Measurements from ENCODE around the gene PDPK1. TPM values are rescaled to one million over a fixed set of nuclear protein-coding genes. Genes with fewer than 3 reads are reported as not detected.

The PDPK1 gene
- 27.9 and 29.9 TPM in 2 replicates for total RNA-seq (ENCODE audit: low replicate concordance)

DNA sequence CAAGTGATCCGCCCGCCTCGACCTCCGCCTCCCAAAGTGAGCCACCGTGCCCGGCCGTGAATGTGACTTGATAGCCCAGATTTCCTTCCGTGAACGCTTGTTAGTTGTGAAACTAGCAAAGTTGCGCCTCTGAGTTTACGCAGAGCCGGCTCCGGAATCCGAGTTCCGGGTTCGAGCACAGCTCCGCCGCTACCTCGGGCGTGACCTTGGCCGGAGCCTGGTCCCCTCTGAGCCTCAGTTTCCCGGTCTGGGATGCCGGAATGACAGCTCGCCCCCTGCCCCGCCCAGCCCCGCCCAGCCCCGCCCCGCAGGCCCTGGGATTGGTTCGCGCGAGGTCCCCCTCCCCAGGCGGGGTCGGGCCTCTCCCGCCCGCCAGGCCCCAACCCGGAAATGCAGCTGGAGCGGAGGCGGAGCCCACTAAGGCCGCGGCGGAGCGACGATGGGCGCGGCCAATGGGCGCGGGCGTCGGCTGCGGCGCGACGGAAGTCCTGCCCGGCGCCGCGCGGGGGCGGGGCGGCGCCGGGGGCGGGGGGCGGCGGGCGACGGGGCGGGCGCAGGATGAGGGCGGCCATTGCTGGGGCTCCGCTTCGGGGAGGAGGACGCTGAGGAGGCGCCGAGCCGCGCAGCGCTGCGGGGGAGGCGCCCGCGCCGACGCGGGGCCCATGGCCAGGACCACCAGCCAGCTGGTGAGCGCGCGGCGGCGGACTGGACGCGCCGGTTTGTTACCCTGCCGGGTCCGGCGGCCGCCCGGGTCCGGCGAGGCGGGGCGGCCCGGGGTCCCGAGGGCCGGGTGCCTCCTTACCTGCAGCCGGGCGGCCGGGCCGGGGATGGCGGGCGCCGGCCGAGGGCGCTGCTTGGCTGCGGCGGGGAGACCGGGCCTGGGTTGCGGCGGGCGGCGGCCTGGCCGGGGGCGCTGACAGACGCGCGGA, at the start of gene PDPK1:
Gene PDPK1, plus strand, starts transcription at position 571 of the 929 bp plus-strand sequence. Its CDS starts 92 bp downstream, at position 663.
- TF ChIP-seq, protein P1, sequence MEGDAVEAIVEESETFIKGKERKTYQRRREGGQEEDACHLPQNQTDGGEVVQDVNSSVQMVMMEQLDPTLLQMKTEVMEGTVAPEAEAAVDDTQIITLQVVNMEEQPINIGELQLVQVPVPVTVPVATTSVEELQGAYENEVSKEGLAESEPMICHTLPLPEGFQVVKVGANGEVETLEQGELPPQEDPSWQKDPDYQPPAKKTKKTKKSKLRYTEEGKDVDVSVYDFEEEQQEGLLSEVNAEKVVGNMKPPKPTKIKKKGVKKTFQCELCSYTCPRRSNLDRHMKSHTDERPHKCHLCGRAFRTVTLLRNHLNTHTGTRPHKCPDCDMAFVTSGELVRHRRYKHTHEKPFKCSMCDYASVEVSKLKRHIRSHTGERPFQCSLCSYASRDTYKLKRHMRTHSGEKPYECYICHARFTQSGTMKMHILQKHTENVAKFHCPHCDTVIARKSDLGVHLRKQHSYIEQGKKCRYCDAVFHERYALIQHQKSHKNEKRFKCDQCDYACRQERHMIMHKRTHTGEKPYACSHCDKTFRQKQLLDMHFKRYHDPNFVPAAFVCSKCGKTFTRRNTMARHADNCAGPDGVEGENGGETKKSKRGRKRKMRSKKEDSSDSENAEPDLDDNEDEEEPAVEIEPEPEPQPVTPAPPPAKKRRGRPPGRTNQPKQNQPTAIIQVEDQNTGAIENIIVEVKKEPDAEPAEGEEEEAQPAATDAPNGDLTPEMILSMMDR (IDR thresholded peaks at IDR 0.05; ENCODE audit: insufficient read depth, low read length): no peak
- DNase-seq (ENCODE audit: low read depth): peak; percentile 90
- peak within 1 kb of the TSS; percentile 76 for H3K4me3 ChIP-seq (ENCODE audit: low read depth, low read length)

DNA sequence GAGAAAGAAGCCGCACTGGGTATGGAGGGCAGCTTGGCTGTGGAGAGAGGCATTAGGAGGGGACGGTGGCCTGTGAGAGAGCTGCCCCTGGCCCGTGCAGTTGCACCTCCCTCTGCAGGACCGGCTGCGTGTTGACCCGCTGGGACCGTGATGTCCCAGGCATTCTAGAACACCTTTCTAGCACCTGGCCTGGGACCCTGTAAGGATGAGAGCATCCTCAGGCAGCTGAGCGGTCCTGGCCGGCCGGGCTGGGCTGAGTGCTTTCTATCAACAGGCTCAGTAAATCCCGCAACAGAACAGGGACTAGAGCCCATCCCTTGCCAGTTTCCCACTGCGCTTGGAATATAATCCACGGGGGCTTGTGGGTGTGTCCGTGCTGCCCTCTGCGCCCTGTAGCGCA, 48.2 kb upstream of the PDPK1 start:
- TF ChIP-seq, protein P1 (IDR thresholded peaks at IDR 0.05; ENCODE audit: insufficient read depth, low read length): no peak
- no peak overlapping the region for H3K4me3 ChIP-seq (ENCODE audit: low read depth, low read length)
- no peak for DNase-seq (ENCODE audit: low read depth)

DNA sequence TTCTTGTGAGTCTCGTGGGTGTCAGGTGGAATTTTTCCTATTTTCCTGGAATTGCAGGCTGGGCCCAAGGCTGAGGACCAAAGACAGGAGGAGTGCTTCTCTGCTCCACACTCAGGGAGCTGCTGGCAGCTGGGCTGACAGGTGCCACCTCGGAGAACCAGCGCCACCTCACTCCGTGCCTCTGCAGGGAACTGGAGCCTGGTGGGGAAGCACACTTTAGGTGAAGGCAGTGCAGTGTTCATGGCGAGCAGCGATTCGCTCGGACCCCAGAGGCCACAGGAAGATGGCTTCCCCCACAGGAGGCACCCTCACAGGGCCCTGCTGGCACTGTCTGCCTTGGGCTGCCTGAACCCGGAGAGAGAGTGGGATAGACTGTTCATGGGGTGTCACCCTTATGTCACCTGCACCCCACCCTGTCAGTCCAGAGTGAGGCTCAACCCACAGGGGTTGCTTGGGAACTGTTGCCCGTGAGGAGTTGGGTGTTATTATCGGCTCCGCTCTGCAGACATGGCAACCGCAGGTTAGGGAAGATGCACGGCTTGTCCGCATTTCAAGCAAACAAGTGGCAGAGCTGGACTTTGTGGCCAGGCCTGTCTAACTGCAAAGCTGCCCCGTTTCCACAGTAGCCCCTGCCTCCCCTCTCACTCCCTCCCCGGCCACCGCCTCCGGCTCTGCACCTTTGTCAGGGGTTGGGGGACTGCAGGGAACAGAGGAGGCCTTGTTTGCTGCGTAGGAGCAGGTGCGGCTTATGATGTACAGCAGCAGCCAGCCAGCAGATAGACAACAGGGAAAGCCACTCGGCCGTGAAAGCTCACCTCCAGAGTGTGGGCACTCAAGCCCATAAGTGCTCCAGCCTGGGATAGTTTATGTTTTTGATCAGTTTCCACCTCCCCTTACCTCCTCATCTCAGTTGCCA, 47.4 kb upstream of the PDPK1 start:
- TF ChIP-seq, protein P1 (IDR thresholded peaks at IDR 0.05; ENCODE audit: insufficient read depth, low read length): no peak

DNA sequence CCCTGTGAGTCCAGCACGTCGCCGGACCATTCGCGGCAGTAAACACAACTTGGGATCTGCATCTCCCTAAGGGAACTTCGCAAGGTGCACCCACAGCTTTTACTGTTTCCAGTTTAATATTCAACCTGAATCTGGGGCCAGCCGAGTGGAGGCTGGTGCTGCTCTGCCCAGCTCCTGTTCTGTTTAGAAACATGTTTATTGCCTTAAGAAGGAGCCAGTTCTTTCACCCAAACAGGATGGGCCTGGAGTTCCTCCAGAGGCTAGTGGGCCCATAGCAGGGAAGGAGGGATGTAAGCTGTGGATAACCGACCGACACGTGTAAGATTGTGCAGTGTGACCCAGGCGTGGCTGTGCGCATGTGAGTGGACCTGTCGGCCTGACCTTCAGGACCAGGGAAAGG, 45.5 kb upstream of the PDPK1 start:
- no peak for DNase-seq (ENCODE audit: low read depth)
- no peak overlapping the region for H3K4me3 ChIP-seq (ENCODE audit: low read depth, low read length)
- TF ChIP-seq, protein P1 (IDR thresholded peaks at IDR 0.05; ENCODE audit: insufficient read depth, low read length): no peak

More for the DNA sequence above, 47.4 kb upstream of the PDPK1 start:
- no peak overlapping the region for H3K4me3 ChIP-seq (ENCODE audit: low read depth, low read length)
- DNase-seq (ENCODE audit: low read depth): no peak

DNA sequence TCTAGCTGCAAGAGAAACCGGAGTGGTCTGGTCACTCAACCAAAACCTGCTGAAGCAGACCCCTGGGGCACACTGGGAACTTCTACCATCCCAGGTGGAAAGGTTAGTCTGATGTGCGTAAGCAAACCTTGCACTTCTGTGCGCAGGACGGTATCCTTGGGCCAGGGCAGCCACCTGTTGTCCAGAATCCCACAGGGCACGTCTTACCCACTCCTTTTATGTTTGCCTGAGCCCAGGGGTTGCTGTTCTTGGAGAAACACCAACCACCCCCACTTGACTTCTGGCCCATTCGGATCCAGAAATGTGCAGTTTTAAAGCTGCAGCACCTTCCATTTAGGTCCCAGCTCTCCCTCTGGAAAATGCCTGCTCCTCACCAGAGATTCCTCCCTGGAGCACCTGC, 44.2 kb upstream of the PDPK1 start:
- DNase-seq (ENCODE audit: low read depth): no peak
- TF ChIP-seq, protein P1 (IDR thresholded peaks at IDR 0.05; ENCODE audit: insufficient read depth, low read length): no peak
- no peak overlapping the region for H3K4me3 ChIP-seq (ENCODE audit: low read depth, low read length)

DNA sequence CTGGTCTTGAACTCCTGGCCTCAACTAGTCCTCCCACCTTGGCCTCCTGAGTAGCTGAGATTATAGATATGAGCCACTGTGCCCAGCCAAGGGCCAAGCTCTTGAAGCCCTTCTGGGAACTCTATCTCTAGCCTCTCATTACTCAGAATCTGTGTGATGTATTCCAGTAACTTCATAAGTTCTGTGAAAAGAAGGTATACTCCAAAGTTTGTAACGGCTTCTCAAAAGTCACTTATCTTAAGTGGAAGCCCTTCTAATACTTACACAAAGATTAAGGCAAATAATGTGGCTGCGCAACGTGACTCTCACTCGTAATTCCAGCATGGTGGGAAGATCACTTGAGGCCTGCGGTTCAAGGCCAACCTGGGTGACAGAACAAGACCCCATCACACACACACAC, 43.2 kb upstream of the PDPK1 start:
- H3K4me3 ChIP-seq (ENCODE audit: low read depth, low read length): no peak overlapping the region
- TF ChIP-seq, protein P1 (IDR thresholded peaks at IDR 0.05; ENCODE audit: insufficient read depth, low read length): no peak
- no peak for DNase-seq (ENCODE audit: low read depth)
